LNCAP (cell line): ENCODE results near the gene ANO5.
A peak's percentile ranks its signal among the peaks of the same experiment; 100 is the strongest.

ENCODE experiments used
- TF ChIP-seq, protein P1 (sequence below): fragments of 450-650 bp; IDR thresholded peaks from 2 replicates; pipeline ENCODE4 v1.5.1; 2017; ENCODE audit warnings: mild to moderate bottlenecking

The ANO5 gene

DNA sequence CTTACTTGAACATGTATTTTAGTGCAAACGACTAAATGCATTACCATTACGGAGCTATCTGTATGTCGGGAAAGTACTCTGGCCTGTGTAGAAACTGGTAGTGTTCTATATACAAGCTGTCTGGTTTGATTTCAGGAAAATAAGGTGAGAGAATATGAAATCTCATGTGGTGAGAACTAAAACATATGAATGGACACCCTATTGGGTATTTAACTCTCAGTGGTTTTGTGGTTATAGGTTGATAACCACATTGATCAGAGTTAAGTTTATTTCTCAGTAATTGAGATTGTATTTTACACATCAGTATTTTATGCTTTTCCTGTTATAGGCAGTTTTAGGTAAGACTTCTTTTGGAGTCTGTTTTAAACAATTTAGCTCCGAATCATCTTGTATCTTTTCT lies 10.4 kb downstream of the ANO5 start:
- TF ChIP-seq, protein P1, sequence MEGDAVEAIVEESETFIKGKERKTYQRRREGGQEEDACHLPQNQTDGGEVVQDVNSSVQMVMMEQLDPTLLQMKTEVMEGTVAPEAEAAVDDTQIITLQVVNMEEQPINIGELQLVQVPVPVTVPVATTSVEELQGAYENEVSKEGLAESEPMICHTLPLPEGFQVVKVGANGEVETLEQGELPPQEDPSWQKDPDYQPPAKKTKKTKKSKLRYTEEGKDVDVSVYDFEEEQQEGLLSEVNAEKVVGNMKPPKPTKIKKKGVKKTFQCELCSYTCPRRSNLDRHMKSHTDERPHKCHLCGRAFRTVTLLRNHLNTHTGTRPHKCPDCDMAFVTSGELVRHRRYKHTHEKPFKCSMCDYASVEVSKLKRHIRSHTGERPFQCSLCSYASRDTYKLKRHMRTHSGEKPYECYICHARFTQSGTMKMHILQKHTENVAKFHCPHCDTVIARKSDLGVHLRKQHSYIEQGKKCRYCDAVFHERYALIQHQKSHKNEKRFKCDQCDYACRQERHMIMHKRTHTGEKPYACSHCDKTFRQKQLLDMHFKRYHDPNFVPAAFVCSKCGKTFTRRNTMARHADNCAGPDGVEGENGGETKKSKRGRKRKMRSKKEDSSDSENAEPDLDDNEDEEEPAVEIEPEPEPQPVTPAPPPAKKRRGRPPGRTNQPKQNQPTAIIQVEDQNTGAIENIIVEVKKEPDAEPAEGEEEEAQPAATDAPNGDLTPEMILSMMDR: no peak

DNA sequence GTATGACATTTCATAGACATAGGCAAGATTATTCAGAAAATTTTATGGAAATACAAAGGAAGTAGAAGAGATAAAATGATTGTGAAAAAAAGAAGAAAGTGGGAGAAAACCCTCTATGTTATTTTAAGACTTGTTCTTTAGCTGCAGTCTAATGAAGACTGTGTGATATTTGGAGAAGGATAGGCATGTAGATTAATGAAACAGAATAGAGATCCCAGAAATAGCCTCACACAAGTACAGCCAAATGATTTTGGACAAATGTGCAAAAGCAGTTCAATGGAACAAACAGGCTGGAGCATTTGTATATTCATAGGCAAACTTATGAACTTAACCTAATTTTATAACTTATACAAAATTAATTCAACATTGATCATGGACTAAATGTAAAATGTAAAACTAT lies 14.3 kb downstream of the ANO5 start:
- TF ChIP-seq, protein P1: no peak

DNA sequence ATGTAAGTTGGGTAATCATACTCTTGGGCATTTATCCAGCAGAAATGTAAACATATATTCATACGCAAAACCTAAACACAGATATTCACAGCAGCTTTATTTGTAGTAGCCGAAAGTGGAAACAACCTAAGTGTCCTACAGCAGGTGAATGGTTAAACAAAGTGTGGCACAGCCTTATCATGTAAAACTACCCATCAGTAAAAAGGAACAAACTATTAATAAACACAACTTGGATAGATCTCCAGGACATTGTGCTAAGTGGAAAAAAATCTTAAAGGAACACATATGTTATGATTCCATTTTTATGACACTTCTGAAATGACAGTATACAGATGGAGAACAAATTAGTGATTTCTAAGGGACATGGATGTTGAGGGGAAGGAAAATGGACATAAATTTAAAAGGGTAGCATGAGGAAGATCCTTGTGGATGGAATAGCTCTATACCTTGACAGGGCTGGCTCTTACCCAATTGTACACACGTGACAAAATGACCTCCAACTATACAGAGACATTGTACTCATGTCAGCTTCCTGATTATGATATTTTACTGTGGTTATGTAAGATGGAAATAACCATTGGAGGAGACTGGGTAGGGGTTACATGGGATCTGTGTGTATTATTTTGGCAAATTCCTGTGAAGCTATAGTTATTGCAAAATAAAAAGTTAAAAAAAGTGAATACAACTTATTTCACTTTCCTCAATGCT lies 15.4 kb downstream of the ANO5 start:
- TF ChIP-seq, protein P1: no peak

DNA sequence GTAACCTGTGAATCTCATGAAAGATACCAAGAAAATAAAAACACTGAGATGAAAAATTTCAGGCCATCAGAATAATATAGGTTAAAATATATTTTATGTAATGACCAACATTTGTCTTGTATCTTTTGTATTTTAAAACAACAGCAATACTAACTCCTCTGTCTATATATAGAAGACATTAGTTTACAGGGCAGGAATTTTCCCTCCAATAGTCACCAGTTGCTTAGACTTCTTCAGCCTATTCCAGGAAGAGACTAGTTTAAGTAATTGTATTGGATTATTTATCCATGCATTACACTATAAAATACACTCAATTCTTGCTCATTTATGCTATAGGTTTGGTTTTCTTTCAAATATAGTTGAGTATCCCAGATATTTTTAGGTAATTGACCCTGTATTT lies 24.1 kb downstream of the ANO5 start:
- TF ChIP-seq, protein P1: no peak

DNA sequence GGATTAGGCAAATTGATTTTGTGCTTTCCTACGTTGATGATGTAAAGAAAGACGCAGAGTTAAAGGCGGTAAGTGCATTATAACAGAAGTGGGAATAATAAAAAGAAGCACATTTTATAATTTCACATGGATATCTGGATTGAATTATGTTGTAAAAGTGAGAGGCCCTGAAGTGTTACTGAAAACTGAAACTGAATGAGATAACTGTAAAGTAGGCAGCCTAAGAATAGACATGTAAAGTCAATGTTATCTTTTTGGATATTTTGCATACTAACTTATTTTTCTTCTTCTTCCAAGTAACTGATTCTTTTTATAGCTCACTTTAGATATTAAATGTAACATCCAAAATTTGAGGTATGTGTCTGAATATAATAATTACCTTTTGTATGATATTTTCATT lies 28.3 kb downstream of the ANO5 start:
- TF ChIP-seq, protein P1: no peak

DNA sequence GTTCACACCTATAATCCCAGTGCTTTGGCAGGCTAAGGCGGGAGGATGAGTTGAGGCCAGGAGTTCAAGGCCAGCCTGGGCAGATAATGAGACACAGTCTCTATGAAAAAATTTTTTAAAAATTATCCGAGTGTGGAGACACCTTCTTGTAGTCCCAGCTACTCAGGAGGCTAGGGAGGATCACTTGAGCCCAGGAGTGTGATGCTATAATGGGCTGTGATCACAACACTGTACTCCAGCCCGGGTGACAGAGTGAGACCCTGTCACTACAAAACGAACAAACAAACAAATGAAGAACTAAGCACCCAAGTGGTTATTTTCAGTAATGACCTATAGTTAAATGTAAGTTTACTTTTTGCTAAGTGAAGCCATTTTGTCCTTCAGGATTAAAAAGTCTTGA lies 32.3 kb downstream of the ANO5 start:
- TF ChIP-seq, protein P1: no peak

DNA sequence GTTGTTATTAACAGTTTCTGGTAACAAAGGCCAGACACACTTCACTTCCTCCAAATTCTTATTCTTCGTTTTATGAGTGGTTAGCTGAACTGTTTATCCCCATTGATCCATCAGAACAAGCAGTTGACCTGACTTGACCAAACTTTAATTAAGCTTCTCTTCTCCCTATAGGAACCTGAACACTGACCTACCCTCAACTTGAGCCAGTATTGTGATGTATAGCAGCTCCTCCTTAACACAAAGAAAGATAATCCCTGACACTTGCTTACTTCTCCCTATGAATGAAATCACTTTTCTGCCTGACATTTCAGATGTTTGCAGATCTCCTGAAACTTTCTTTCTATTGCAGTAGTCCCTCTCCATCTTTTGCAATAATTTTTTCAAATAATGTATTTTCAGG lies 41.9 kb downstream of the ANO5 start:
- TF ChIP-seq, protein P1: no peak

DNA sequence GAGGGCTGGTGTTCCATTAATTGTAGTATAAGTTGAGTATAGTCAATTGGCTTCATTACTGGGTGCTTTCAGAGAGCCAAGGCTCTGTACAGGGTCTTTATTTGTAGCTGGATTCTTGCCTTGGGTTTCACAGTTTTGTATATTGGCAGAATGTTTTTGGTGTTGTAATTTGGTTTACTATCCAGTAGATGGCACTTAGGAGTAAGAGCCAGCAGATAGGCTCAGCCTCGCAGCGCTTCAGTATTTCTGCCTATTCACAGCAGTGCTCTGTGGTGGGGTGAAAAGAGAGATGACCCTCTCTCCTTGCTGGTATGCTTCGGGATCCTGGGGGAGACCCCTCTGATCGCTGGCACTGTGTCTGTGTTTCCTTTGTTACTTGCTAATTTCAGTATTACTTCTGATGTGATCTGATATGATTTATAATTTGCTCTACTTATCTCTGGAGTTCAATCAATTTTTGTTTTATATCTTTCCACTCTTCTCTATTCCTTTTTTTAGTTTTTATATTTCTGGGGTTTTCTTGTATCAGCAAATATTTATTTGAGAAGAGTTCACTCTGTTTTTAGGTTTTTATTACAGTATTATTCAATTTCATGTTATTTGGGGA lies 52.2 kb downstream of the ANO5 start:
- TF ChIP-seq, protein P1: peak; percentile 60
